ENCODE results near the gene SIGLEC15. TPM values are rescaled to one million over a fixed set of nuclear protein-coding genes. Genes with fewer than 3 reads are reported as not detected.
"Not testable (repeated sequence)": the region's sequence is repeated elsewhere in the genome, so short reads cannot be mapped to it uniquely, and the experiment has no call there.

The SIGLEC15 gene
- total RNA-seq, 1 experiment from 2014 or later: 0.07 TPM

DNA sequence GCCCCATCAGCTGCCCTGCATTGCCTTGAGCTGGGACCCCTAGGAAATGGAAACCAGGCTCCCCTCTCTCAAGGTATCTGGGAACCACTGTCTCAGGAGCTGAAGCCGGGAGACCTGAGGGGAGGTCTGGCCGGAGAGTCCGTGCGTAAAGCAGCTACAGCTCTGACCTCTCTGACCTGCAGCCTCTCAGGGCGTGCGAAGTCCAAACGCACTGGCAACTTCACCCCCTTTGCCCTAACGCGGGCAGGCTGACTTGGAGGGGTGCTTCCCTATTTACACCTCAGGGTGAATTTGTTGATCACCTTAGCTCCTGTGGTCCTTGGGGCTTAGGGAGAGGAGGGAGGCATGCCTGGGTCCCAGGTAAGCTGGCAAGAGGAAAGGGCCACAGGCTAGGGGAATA lies 17.5 kb downstream of the SIGLEC15 start:
- DNase-seq (ENCODE audit: low spot score): no peak

DNA sequence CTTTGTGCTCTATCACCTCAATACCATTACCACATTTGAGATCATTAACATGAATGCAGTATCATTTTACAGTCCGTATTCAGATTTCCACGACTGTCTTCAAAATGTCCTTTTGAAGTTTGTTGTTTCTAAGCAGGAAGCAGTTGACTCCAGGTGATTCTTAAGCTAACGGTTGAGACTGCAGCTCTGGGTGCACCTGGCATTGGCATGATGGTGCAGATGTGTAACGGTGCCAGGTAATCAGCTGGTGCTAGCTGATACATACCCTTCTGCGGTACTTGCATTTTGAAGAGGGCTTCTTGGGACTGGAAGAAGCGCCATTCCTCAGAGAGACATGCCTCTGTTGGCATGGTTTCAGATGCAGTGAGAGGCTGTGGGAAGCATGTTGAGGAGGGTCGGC lies 19.5 kb downstream of the SIGLEC15 start:
- no peak for DNase-seq (ENCODE audit: low spot score)

DNA sequence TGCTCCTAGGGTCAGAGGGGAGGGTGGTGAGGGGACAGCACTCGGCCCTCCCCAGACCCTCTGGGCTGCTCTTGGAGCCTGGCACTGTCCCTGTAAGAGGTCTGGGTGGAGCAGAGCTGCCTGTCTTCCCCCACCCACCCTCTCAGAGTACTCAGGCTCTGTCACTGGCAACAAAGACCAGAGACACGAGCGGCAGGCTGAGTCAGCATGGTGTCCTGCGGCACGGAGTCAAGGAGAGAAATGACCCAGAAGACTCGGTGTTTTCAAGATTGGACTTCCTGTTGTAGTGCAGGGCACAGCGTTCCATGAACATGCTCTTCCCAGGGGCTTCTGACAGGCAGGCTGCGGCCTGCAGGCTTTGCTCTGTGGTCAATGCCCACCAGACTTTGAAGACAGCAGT lies 19.9 kb downstream of the SIGLEC15 start:
- no peak for DNase-seq (ENCODE audit: low spot score)

DNA sequence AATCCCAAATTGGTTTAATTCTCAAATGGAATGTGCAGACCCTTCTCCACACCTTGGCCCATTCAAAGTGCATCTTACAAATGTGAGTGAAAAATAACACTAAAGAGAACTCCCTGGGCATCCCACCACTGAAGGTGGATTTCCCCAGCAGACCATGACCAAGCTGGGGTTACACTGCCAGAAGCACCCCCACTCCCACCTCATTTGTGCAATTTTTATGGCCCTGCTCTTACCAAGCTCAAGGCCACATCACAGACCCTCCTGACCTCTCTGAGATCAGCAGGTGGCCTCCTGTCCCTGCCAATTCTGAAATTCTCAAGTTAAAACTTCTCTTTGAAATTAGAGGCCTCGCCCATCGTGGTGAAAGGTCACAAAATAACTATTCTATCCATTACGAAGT lies 21.6 kb downstream of the SIGLEC15 start:
- no peak for DNase-seq (ENCODE audit: low spot score)

DNA sequence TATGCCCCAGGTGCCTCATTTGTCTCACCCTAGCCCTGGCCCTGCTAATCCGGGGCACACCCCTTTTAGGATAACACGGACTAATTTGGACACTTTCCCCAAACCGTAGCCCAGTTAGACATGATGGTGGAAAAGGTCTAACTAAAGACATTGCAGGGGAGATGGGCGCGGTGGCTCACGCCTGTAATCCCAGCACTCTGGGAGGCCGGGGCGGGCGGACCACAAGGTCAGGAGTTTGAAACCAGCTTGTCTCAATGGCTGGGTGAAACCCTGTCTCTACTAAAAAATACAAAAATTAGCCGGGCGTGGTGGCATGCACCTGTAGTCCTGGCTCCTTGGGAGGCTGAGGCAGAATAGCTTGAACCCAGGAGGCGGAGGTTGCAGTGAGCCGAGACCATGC lies 23.2 kb downstream of the SIGLEC15 start:
- not testable (repeated sequence) for DNase-seq (ENCODE audit: low spot score)

DNA sequence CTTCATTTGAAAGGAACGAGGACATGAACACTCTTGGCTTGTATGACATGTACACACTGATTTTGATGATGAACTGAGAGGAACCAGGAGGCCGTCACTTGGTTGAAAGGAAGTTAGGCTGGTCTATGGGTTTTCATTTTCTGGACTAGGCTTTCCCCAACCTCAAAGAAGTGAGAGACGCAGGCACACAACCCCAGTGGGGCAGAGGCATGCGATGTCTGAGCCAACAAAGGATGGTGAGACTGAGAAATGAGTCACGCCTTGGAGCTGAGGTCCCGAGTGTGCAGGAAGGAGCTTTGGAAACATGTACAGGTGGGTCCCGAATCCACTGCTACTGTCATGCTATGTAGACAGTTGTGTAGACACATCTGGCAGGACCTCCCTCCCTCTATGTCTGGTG lies 24.1 kb downstream of the SIGLEC15 start:
- no peak for DNase-seq (ENCODE audit: low spot score)

DNA sequence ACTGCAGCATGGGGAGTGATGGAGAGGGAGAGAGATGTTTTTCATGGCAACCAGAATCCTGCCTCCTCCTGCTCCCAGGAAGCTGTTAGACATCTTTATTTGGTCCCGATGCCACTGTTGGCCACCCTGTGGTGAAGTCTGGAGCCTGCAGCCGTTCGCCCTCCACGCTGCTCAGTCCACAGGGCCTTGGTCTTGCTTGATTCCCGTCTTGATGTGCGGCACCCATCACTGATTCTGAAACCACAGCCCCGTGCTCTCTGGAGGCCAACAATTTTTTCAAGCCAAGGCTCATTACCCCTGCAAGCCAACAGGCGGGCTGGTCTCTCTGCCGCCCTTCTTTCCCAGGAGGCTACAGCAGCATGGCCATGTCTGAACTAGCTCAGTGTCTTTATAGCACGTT lies 24.5 kb downstream of the SIGLEC15 start:
- DNase-seq (ENCODE audit: low spot score): no peak

DNA sequence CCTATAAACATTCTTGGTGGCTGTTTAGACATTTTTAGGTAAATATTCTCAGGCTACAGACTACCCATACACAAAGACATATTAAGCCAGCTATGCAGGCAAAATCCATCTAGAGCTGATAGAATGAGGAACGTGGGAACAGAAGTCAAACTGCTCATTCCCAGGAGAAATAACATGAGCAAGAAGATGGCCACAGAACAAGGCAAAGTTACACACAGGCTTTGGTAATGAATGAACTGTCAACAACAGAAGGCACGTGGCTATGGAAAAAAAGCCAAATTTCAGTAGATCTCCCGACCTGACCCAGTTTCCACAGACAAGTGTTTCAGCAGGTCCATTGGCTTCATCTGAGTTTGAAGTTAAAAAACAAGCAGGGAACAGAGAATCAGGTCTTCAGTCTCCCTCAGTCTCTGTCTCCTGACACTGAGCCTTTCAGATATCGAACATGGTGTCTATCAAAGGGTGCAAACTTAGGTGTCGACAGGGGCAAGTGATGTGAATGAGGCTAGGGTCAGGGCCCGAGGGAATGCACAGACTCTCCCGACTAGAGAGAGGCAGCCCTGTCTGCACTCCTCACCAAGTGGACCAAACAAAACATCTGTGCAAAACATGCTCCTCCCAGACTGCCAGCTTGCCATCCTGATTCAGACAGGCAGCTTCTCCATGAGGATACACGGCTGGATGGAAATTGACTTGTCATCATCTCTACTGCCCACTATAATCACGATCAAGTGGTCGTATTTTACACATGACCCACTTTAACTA lies 25.9 kb downstream of the SIGLEC15 start:
- DNase-seq (ENCODE audit: low spot score): no peak

DNA sequence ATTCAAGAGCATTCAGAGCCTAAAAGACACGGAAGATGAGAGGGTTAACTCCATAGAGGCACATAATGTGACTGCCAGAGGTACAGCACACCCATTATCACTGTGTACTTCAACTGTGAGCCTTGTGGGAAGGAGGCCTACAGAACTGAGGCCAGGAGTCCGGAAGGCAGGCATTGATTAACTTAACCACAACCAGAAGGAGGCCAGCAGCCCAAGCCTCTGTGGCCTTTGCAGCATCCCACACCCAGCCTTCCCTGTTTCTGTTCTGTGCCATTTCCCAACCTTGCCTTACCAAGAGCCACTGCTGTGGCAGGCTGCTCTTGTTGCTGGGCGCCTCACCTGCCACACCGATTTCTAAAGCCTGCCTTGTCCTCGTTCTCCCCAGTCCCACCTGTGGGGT lies 27.2 kb downstream of the SIGLEC15 start:
- no peak for DNase-seq (ENCODE audit: low spot score)

DNA sequence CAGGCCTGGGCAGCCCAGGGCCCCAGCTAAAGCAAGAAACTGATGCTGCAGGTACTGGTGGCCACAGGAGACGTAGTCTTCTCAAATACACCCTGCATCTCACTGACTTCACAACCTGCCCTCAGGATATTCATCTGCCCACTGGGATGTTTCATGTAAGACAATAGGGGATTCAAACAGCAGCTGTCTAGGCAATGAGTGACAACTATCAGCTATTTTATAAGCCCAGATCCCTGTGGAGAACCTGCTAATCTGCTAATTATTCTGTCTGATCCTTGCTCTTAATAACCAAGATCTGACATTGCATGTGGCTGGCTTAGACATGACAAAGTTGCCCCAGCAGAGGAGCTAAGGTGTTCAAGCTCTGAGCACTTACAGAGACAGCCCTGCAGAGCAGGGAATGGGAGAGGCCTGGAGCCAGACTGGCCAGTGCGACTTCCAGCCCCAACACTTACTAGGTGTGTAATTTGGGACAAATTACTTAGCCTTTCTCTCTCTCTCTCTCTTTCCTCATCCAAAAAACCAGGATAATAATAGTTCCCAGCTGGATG lies 28.6 kb downstream of the SIGLEC15 start:
- no peak for DNase-seq (ENCODE audit: low spot score)

DNA sequence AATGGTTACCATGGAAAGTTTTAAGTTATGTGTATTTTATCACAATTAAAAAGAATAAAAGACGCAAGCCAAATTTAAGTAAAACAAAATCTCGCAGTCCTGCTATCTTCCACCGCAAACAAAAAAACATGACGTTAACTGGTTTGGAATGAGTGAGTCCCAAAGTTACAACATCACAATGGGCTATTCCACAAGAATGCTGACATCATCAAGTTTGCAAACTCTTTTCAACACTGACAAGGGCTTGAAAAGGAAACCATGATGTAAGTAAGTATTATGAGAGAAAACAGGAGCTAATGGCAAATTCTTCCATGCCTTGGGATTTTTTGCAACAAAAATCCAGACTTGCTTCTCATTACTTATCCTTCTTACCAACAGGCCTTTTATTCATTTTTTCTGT lies 31.1 kb downstream of the SIGLEC15 start:
- DNase-seq (ENCODE audit: low spot score): no peak

DNA sequence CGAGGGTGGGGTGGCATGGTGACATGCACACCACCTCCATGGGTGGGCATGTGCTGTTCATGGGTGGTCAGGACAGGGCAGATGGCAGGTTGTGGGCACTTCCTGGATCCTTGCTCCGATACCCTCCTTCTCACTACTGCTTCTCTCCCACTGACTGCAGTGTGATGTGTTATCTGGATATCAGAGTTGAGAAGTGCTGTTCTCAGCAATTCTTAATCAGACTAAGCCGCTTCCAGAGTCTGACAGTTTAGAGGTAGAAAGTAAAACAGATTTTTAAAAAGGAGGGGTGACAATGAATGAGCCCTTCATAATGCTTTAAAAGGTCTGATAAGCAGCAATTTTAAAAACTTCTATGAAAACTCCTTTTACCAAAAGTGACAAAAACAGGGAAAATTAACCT lies 33.9 kb downstream of the SIGLEC15 start:
- no peak for DNase-seq (ENCODE audit: low spot score)

DNA sequence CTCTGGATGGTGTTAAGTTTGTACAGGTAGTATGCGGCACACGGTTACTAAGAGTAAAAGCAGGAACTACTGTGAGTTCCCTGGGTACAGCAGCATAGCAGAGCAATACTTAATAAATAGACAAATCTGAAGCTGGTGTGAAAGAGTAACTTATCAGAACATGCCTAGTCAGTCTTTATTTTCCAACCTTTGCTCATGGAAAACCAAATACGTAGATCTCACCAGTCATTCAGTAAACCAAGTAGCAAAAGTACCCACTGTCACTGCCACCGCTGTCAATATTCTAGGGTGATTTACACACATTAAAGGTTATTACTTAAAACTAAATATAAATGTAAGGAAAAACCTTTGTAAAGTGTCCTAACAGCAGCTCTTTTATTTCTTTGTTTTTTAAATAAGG lies 35.0 kb downstream of the SIGLEC15 start:
- no peak for DNase-seq (ENCODE audit: low spot score)

DNA sequence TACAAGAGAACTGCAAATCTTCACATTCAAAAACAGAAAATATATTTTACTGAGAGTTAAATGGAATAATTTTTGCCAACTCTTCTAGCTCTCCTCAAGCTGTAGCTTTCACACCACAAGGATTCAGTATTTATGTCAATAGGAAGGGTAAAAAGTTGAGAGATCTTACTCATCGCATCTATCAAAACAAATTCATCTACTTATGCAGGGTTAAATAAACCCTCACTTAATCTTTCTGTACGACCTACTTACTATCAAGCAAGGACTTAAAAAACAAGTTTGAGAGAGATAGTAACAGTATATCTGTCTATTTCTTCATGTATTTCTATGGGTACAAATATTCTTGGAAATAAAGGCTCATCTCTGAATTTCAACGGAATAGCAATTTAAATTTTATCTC lies 35.5 kb downstream of the SIGLEC15 start:
- no peak for DNase-seq (ENCODE audit: low spot score)

DNA sequence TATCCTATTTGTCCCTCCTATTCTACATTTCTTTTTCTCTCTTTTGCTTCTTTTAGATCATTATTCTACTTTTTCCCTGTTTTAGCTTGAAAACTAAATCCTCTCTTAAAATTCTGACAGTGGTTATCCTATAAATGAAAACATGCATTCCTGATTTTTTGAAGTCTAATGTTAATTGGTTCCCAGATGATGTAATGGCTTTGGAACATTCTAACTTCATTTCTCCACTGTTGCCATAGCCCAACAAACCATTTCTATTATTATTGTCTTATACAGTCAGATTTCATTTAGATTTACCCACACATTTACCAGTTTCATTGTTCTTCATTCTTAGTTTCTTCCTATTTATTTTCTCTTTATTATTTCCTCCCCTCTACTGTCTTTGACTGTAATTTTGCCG lies 36.5 kb downstream of the SIGLEC15 start:
- no peak for DNase-seq (ENCODE audit: low spot score)

DNA sequence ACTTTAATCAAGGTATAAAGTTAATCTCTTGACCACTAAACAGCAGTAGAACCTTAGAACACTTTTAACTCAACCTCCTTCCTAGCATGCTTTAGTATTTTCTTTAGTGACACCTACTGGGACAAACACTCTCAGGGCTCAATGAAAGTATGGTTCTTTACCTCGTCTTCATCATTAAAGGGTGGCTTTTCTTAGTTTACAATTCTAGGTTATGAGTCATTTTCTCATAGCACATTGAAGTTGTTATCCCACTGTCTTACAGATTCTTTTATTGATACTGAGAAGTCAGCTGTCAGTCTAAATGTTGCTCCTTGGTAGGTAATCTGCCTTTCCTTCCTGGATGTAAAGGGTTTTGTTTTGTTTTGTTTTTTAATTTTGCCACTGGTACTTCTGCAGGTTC lies 38.0 kb downstream of the SIGLEC15 start:
- no peak for DNase-seq (ENCODE audit: low spot score)

DNA sequence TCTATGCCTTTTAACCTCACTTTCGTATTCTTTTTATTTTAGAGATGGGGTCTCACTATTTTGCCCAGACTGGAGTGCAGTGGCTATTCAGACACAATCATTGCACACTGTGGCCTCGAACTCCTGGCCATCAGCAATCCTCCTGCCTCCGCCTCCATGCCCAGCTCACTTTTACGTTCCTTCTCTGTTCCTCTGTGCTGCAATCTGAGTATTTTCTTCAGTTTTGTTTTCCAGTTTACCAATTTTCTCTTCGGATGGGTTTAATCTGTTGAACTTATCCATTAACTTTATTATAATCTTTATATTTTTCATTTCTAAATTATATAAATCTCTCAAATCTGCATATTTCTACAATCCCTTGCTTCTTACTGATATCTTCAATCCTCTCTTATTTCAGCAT lies 38.6 kb downstream of the SIGLEC15 start:
- DNase-seq (ENCODE audit: low spot score): no peak

DNA sequence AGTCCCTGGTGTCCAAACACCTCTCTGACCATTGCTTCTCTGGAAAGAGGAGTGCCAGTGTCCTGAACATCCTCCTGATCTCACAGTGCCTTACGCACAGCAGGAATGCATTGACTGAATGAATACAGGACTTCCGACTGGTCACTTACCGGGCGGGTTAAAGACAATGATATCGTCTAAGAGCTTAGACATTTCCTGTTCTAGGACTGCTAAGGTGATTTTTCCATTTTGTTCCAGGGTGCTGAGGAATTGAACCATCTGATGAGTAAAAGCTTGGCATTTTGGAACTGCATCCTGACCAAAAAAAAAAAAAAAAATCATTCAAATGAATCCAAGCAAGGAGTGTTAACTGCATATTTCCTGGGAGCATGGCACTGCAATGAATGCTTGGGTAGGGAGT lies 40.0 kb downstream of the SIGLEC15 start:
- DNase-seq (ENCODE audit: low spot score): no peak

DNA sequence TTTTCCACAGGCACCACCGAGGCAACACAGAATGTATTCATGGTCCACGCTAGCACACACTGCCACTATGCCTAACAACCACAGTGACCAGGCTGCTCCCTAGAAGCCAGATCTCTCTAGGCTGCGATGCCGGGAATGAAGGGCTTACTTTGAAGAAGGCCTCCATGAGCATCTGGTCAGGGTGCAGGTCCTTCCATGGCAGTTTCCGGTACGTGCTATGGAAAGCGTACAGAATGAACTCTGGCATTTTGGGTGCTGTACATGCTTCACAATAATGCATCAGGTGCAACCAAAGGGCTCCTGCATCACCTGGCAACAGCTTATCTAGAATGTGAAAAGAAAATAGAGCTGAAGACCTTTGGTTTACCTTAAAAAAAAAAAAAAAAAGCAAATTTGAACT lies 44.9 kb downstream of the SIGLEC15 start:
- DNase-seq (ENCODE audit: low spot score): no peak

DNA sequence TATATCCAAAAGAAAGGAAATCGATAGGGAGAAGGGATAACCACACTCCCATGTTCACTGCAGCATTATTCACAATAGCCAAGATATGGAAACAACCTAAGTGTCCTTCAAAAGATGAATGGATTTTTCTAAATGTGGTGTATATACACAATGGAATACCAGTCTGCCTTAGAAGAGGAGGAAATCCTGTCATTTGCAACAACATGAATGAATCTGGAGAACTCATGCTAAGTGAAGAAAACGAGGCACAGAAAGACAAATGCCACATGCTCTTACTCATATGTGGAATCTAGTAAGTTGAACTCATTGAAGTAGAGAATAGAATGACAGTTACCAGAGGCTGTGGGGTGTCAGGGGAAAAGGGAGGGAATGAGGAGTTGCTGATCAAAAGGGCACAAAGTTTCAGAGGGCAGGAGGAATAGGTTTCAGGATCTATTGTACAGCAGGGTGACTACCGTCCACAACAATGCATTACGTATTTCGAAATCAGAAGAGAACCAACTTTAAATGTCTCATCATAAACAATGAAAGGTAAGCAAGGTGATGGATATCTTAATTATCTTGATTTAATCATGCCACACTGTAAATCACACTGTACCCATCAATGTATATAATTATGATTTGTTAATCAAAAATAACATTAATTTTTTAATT lies 46.1 kb downstream of the SIGLEC15 start:
- DNase-seq (ENCODE audit: low spot score): no peak

DNA sequence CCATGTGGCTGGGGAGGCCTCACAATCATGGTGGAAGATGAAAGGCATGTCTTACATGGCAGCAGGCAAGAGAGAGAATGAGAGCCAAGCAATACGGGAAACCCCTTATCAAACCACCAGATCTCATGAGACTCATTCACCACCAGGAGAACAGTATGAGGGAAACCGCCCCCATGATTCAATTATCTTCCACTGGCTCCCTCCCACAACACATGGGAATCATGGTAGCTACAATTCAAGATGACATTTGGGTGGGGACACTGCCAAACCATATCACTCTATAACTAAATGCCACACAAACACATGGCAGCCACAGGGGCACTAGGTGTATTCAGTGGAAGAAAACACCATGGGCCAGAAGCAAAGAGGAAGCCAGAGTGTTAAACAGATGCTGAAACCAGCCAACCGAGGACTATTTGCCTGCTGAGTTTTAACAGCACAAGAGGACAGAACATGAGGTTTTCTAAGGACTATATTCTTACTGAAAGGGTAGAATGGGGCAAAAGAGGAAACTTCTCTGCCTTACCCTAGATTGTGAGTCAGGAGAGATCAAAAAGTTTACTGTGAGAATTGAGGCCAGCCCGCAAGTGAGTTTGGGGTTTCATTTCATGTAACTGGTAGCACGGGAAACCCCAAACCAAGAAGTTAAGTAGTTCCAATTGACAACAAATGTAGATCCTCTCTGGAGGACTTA lies 49.2 kb downstream of the SIGLEC15 start:
- peak; percentile 7 for DNase-seq (ENCODE audit: low spot score)

DNA sequence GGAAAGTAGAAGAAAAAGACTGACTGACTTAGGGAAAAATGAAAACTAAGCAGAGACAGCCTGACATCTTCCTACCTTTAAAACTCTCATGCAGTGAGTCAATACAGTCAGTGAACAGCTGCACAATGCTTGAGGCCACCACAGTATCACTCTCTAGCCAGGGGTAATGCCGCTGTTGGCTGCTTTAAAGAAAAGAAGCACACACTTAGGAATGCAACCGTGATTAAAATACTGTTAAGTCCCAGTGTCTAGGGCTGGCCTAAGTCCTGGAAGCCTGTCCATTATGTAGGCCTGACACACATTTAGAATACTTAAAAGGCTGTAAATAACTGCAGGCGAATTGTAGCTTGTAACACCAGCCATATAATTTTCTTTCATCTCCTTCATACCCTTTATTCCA lies 50.7 kb downstream of the SIGLEC15 start:
- no peak for DNase-seq (ENCODE audit: low spot score)

DNA sequence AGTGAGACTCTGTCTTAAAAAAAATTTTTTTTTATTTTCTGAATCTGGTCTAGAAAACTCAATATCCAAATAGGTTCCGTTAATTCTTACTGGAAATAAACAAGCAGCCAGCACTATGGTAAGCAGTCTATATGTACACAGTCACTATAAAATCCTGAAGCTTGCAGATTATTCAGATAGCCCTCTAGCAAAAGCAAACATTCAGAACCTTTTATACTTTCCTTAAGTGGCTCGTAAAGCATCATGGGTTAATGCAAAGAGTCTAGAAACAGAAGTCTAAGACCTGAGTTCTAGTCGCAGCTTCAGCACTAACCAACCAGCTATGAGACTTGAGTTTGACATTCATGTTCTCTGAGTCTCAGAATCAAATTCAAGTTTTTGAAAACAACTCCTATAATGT lies 51.9 kb downstream of the SIGLEC15 start:
- DNase-seq (ENCODE audit: low spot score): no peak

Measured in A172 (cell line).